ENCODE measurements around the gene RBMS1. TPM values are rescaled to one million over a fixed set of nuclear protein-coding genes. Genes with fewer than 3 reads are reported as not detected.
A peak's percentile ranks its signal among the peaks of the same experiment; 100 is the strongest.
"Not testable (repeated sequence)": the region's sequence is repeated elsewhere in the genome, so short reads cannot be mapped to it uniquely, and the experiment has no call there.

RBMS1 gene
- polyA plus RNA-seq, 2 of the 4 experiments (the other 2 are of a cell fraction) = 51.9 to 108 TPM

- POLR2A ChIA-PET = no interaction called here
- Histone ChIP-seq H3K9me3 (peaks cover 8% of the 10 kb centered on the region; the same call in 2 of the 3 replicates), H3K27ac (peak overlapping the region in 1 of 2 experiments; percentile 51; a peak in 3 of 6 replicates), H3K4me3 (no peak overlapping the region), H3K4me2 (0 out of 3 replicates have a peak overlapping the region, but pooled peaks have one; percentile 5), H3K4me1 (peaks cover 17% of the 10 kb centered on the region; the same call in 2 of the 3 replicates)
- 73% methylated on average over 4 of the region's 4 CpGs for WGBS (ENCODE audit: missing lambda C conversion rate)
- ATAC-seq = 0 out of 6 replicates have a peak, but pooled peaks of 1 of the 2 experiments have one; percentile 33
- no peak for FAIRE-seq
- TF ChIP-seq FOXS1 (CRISPR knock-in tag; IDR thresholded peaks at IDR 0.05) (no peak), JUN (IDR thresholded peaks at IDR 0.05) (no peak), CEBPB (IDR thresholded peaks at IDR 0.05) (0 out of 4 replicates have a peak, but pooled peaks of 1 of the 2 experiments have one; percentile 5), USF2 (IDR thresholded peaks at IDR 0.05) (no peak), RNF2 (IDR thresholded peaks at IDR 0.05; ENCODE audit: borderline replicate concordance, low read depth) (no peak), BCL3 (IDR thresholded peaks at IDR 0.05) (no peak)
- no peak for DNase-seq (ENCODE audit: low read depth in 1 of 2, low spot score in 1 of 2)
- CTCF ChIA-PET = no interaction called here
Measured at GRCh38 chr2:160425434-160426151, 68.0 kb downstream of the RBMS1 start.

- no peak for TF ChIP-seq HDAC2 (IDR thresholded peaks at IDR 0.05)
- no peak for TF ChIP-seq POLR2AphosphoS2 (conservative IDR thresholded peaks at IDR 0.05; ENCODE audit: low read length)
- no peak for TF ChIP-seq RAD21 (conservative IDR thresholded peaks at IDR 0.05 in 1 of 2, IDR thresholded peaks at IDR 0.05 in 1 of 2)
- DNase-seq (ENCODE audit: low read depth in 1 of 2, low spot score in 1 of 2) = no peak
- Histone ChIP-seq H3K4me2 (no peak overlapping the region), H3K4me1 (peaks cover 39% of the 10 kb centered on the region), H3K4me3 (no peak overlapping the region), H3K27ac (no peak overlapping the region), H3K9me3 (no peaks in the 10 kb centered on the region)
- 92% methylated on average over 4 of the region's 4 CpGs for WGBS (ENCODE audit: missing lambda C conversion rate)
- no peak for ATAC-seq
- no peak for FAIRE-seq
- POLR2A ChIA-PET = no interaction called here
- CTCF ChIA-PET = interaction anchor here (1.4 kb wide), 1 partner anchor 10 kb away, joined by 3 read pairs; no protein-coding TSS in a partner anchor
Measured at GRCh38 chr2:160423126-160423525, 70.5 kb downstream of the RBMS1 start.

- not testable (repeated sequence) for ATAC-seq; H3K4me2 ChIP-seq; H3K4me3 ChIP-seq; H3K9me3 ChIP-seq; DNase-seq (ENCODE audit: low read depth in 1 of 2, low spot score in 1 of 2); H3K27ac ChIP-seq; FAIRE-seq
- WGBS (ENCODE audit: missing lambda C conversion rate) = 79% methylated on average over 3 of the region's 3 CpGs
- peaks cover 44% of the 10 kb centered on the region for H3K4me1 ChIP-seq
- CTCF ChIA-PET = interaction anchor here (1.4 kb wide), 1 partner anchor 11 kb away, joined by 3 read pairs; no protein-coding TSS in a partner anchor
- POLR2A ChIA-PET = interaction anchor here (0.7 kb wide), 1 partner anchor 72 kb away, joined by 6 read pairs; the partner anchor contains the start of gene RBMS1
Measured at GRCh38 chr2:160421646-160422501, 71.7 kb downstream of the RBMS1 start.

GRCh38 chr2:160420711-160421110, 72.9 kb downstream of the RBMS1 start:
- WGBS (ENCODE audit: missing lambda C conversion rate) = 87% methylated on average over 4 of the region's 4 CpGs
- peak overlapping the region; percentile 29 to 53; a peak in 4 of 6 replicates for H3K27ac ChIP-seq
- DNase-seq (ENCODE audit: low read depth in 1 of 2, low spot score in 1 of 2) (no peak), FAIRE-seq (no peak), ATAC-seq (no peak)
- peaks cover 55% of the 10 kb centered on the region for H3K4me1 ChIP-seq
- no peak overlapping the region for H3K4me2 ChIP-seq
- no peaks in the 10 kb centered on the region for H3K9me3 ChIP-seq
- TF ChIP-seq HES2 (IDR thresholded peaks at IDR 0.05) (no peak), BHLHE40 (IDR thresholded peaks at IDR 0.05; ENCODE audit: low read depth, low read length) (no peak), RARB (CRISPR knock-in tag; IDR thresholded peaks at IDR 0.05) (no peak), EHMT2 (IDR thresholded peaks at IDR 0.05; ENCODE audit: low read depth) (no peak), KDM5A (IDR thresholded peaks at IDR 0.05) (no peak), HOXB5 (CRISPR knock-in tag; IDR thresholded peaks at IDR 0.05) (no peak), CBX2 (IDR thresholded peaks at IDR 0.05; ENCODE audit: borderline replicate concordance, low read depth) (no peak), PBX3 (IDR thresholded peaks at IDR 0.05) (no peak), RAD21 (conservative IDR thresholded peaks at IDR 0.05 in 1 of 2, IDR thresholded peaks at IDR 0.05 in 1 of 2) (no peak), PHF8 (IDR thresholded peaks at IDR 0.05; ENCODE audit: borderline replicate concordance, low read depth) (no peak), NR3C1 (IDR thresholded peaks at IDR 0.05) (no peak)
- ChIA-PET CTCF (interaction anchor here (2.1 kb wide), 1 partner anchor 8 kb away, joined by 6 read pairs; no protein-coding TSS in a partner anchor), POLR2A (no interaction called here)
- no peak overlapping the region for H3K4me3 ChIP-seq
